HFF-Myc (cell line): ENCODE data around the gene HGS.

ENCODE experiments used
- DNase-seq: peaks from one replicate; pipeline ENCODE4 v3.0.0-alpha.2; 2011; ENCODE audit warnings: low read depth; ENCODE audit errors: extremely low read depth
- H3K4me3 ChIP-seq: replicated peaks from 2 replicates; pipeline ENCODE4 v1.5.1; 2011; ENCODE audit warnings: low read depth, mild to moderate bottlenecking, control low read depth, low read length
- TF ChIP-seq, protein P1 (sequence below): IDR thresholded peaks from 2 replicates; pipeline ENCODE4 v1.5.1; 2012; ENCODE audit warnings: mild to moderate bottlenecking, low read depth, low read length, control low read depth; ENCODE audit errors: missing control alignments

The HGS gene

DNA sequence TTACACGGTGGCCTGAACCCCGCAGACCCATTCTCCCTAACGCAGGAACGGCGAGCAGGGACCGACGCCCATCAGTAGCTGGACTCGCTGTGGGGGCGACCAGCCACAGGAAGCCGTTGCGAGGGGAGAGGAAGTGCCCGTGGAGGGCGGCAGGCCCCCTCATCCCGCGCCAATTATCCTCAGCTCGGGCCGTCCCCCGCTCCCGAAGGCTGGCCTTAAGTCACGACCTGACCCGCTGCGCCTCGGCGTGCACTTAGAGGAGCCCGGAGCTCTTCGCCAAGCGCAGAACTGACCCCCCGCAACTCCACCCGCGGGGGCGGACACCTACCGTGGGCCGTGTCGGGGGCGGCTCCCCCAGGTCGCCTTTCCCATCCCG, 615 bp upstream of the HGS start:
- TF ChIP-seq, protein P1, sequence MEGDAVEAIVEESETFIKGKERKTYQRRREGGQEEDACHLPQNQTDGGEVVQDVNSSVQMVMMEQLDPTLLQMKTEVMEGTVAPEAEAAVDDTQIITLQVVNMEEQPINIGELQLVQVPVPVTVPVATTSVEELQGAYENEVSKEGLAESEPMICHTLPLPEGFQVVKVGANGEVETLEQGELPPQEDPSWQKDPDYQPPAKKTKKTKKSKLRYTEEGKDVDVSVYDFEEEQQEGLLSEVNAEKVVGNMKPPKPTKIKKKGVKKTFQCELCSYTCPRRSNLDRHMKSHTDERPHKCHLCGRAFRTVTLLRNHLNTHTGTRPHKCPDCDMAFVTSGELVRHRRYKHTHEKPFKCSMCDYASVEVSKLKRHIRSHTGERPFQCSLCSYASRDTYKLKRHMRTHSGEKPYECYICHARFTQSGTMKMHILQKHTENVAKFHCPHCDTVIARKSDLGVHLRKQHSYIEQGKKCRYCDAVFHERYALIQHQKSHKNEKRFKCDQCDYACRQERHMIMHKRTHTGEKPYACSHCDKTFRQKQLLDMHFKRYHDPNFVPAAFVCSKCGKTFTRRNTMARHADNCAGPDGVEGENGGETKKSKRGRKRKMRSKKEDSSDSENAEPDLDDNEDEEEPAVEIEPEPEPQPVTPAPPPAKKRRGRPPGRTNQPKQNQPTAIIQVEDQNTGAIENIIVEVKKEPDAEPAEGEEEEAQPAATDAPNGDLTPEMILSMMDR: no peak
- DNase-seq: no peak
- peak overlapping the region; percentile 96 for H3K4me3 ChIP-seq

DNA sequence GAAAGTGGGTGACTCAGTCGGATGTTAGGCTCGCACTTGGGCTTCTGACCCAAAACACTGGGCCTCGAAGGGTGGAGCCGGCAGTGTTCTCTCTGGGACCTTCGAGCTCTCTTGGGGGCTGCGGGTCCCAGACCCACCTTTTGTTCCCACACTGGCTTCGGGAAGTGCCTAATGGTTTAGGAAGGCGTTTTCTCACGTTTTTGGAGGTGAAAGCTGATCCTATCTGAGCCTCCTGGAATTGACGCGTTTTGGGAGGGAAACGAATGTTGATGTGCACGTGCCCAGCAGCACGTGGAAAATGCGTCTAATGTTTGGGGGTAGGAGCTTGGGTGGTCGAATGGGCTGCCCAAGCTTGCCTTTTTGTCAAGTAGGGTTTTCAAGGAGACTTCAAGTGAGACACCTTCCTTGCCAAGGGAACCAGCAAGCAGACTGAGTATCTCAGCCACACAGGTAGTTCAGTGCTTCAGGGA, 666 bp downstream of the HGS start:
- DNase-seq: no peak
- TF ChIP-seq, protein P1: no peak
- peak overlapping the region; percentile 96 for H3K4me3 ChIP-seq

DNA sequence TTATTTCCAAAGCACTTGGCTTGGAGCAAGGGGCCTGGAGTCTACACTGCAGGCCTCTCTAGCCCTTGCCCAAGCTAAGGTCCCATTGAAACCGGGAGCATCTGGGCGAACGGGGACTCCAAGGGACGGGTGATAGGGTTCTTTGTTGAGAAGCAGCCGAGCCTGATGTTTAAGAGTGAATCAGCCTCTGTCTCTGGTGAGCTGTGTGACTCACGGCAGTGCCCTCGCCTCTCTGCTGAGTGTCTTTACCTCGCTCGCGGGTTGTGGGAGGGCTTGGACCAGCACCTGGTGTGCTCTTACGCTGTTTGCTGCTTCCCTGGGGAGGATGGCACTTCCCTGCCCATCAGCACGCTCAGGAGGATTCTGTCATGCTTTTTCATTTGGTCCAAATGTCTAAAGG, 1.3 kb downstream of the HGS start:
- DNase-seq: no peak
- TF ChIP-seq, protein P1: no peak
- peak overlapping the region; percentile 96 for H3K4me3 ChIP-seq

DNA sequence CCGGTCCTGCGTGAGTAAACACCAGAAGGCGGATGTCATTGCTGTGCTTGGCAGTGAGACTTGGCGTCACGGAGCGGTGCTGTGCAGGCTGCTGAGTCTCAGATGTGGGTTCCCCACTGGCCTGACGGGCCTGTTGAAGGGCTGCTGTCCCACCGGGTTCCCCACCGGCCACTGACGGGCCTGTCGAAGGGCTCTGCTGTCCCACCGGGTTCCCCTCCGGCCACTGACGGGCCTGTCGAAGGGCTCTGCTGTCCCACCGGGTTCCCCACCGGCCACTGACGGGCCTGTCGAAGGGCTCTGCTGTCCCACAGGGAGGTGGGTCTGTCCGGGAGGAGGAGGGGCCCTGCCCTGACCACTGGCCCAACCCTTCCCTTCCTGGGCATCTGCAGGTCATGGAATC, 2.8 kb downstream of the HGS start:
- H3K4me3 ChIP-seq: no peak overlapping the region
- TF ChIP-seq, protein P1: no peak
- DNase-seq: no peak

DNA sequence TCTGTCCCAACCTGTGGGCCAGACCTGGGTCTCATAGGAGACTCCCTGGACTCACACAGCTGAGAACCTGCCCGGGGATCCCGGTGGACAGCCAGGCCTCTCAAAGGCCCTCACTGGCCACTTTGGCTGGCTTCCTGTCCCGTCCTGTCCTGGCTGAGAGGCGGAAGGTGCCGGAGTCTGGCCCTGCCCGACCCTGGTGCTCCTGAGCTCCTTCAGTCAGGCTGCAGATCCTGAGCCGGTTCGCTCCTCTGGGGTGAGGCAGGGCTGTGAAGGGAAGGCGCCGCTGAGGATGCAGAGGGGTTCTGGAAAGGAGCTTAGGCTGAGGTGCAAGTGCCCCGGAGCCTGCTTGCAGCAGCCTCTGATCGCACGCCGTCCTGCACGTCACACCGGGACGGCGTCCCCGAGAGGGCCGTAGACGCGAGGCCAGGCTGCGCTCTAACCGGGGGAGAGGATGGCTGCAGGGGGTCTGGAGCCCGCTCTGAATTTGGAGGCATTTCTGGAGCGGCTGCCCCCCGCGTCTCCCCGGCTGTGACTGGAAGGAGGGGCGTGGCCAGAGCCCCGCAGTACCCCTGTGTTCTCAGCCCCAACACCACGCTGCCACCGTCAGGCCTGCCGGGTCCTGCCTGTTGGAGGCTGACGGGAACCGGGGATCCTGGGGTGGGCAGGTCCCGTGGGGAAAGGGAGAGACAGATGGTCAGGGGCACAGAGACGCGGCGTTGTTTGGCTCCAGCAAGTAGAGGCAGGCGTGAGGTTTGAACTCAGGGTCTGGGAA, 4.1 kb downstream of the HGS start:
- no peak for DNase-seq
- TF ChIP-seq, protein P1: no peak
- H3K4me3 ChIP-seq: no peak overlapping the region

DNA sequence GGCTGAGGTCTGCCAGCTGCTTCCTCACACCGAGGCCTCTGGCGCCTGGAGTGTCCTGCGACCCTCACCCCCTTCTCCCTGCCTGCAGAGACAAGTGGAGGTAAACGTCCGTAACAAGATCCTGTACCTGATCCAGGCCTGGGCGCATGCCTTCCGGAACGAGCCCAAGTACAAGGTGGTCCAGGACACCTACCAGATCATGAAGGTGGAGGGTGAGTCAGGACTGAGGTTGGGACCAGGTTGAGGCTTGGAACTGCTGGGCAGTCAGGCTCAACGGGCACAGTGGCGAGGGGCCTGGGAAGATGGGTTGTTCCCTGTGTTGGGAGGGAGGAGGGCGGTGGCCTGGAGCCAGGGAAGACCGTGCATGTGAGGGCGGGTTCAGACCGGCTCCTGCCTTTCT, 4.8 kb downstream of the HGS start:
- DNase-seq: no peak
- TF ChIP-seq, protein P1: no peak
- H3K4me3 ChIP-seq: no peak overlapping the region

DNA sequence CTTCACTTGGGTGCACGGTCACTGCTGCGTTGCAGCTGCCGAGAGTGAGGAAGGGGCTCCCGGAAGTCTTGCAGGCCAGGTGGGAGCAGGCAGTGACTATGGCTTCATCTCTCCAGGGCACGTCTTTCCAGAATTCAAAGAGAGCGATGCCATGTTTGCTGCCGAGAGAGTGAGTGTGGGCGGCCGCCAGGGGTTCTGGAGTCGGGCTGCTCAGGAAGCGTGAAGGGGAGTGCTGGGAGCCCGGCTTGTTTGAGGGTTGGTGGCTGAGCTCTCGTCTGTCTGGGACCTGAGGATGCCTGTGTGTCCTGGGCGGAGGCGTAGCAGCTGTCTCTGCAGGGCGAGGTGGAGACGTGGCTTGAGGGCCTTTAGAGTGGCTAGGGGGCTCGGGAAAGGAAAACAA, 6.3 kb downstream of the HGS start:
- H3K4me3 ChIP-seq: no peak overlapping the region
- TF ChIP-seq, protein P1: no peak
- DNase-seq: no peak
